GM23338 (cell line): ENCODE measurements around the gene TEX13B. TPM values are rescaled to one million over a fixed set of nuclear protein-coding genes. Genes with fewer than 3 reads are reported as not detected.

Source experiments
- ATAC-seq: fragments of 200-7000 bp; cut with Tn5 transposase; 3 replicates; pipeline ENCODE4 v1.9.1; 2020
- DNase-seq: peaks from one replicate; pipeline ENCODE4 v3.0.0-alpha.2; 2015; ENCODE audit warnings: low spot score
- H2AFZ ChIP-seq: fragments of 200-600 bp; sonication (generic); 2 replicates; pipeline ENCODE4 v1.8.0; 2016; ENCODE audit warnings: antibody characterized with exemption, mild to moderate bottlenecking, moderate library complexity
- H3F3A ChIP-seq: fragments of 200-600 bp; sonication (generic); replicated peaks from 2 replicates; pipeline ENCODE4 v1.8.0; 2017; ENCODE audit warnings: antibody characterized with exemption, mixed run types, low read depth
- H3K27ac ChIP-seq: fragments of 200-600 bp; sonication (generic); 2 replicates; pipeline ENCODE4 v1.6.1; 2016; ENCODE audit warnings: low read depth
- H3K27me3 ChIP-seq: fragments of 200-600 bp; sonication (generic); 2 replicates; pipeline ENCODE4 v1.8.0; 2016; ENCODE audit warnings: mild to moderate bottlenecking, mixed run types, moderate library complexity; ENCODE audit not compliant: insufficient read depth
- H3K36me3 ChIP-seq: fragments of 200-600 bp; sonication (generic); 2 replicates; pipeline ENCODE4 v1.8.0; 2016; ENCODE audit warnings: mild to moderate bottlenecking; ENCODE audit not compliant: insufficient read depth
- H3K4me1 ChIP-seq: fragments of 200-600 bp; sonication (generic); 2 replicates; pipeline ENCODE4 v1.8.0; 2016; ENCODE audit warnings: mild to moderate bottlenecking, moderate library complexity; ENCODE audit not compliant: insufficient read depth
- H3K4me2 ChIP-seq: fragments of 200-600 bp; sonication (generic); 2 replicates; pipeline ENCODE4 v1.7.1; 2017; ENCODE audit warnings: mixed run types
- H3K4me3 ChIP-seq: fragments of 200-600 bp; sonication (generic); 2 replicates; pipeline ENCODE4 v1.6.1; 2016; ENCODE audit warnings: mixed run types
- H3K79me2 ChIP-seq: fragments of 200-600 bp; sonication (generic); replicated peaks from 2 replicates; pipeline ENCODE4 v1.8.0; 2017; ENCODE audit warnings: mild to moderate bottlenecking; ENCODE audit not compliant: insufficient read depth
- H3K9me2 ChIP-seq: fragments of 200-600 bp; sonication (generic); 2 replicates; pipeline ENCODE4 v1.8.0; 2017; ENCODE audit not compliant: insufficient read depth
- H4K20me1 ChIP-seq: fragments of 200-600 bp; sonication (generic); replicated peaks from 2 replicates; pipeline ENCODE4 v1.8.0; 2017; ENCODE audit warnings: mild to moderate bottlenecking; ENCODE audit not compliant: insufficient read depth
- H3K27ac Mint-ChIP-seq: 2 replicates; pipeline ENCODE4 v1.8.0; 2020; ENCODE audit warnings: inconsistent platforms, mild to moderate bottlenecking, moderate library complexity, mixed read lengths
- H3K27me3 Mint-ChIP-seq: 3 replicates; pipeline ENCODE4 v1.8.0; 2022; ENCODE audit warnings: low read depth, mild to moderate bottlenecking, moderate library complexity, mixed read lengths, inconsistent platforms; ENCODE audit not compliant: insufficient read depth, poor library complexity
- H3K36me3 Mint-ChIP-seq: 3 replicates; pipeline ENCODE4 v1.8.0; 2021; ENCODE audit warnings: low read depth, mild to moderate bottlenecking, inconsistent platforms, moderate library complexity, mixed read lengths
- H3K4me1 Mint-ChIP-seq: 3 replicates; pipeline ENCODE4 v1.8.0; 2020; ENCODE audit warnings: mild to moderate bottlenecking, inconsistent platforms, mixed read lengths
- H3K4me3 Mint-ChIP-seq: 3 replicates; pipeline ENCODE4 v1.8.0; 2021; ENCODE audit warnings: moderate library complexity, mild to moderate bottlenecking, inconsistent platforms, mixed read lengths
- H3K9me3 Mint-ChIP-seq: 3 replicates; pipeline ENCODE4 v1.8.0; 2020; ENCODE audit warnings: moderate library complexity, mild to moderate bottlenecking, inconsistent platforms, mixed read lengths
- CREB1 ChIP-seq: fragments of 250-450 bp; sonication (Bioruptor Pico); IDR thresholded peaks from 2 replicates; pipeline ENCODE4 v1.5.0; 2020; ENCODE audit warnings: low read depth, mild to moderate bottlenecking, moderate library complexity
- CTCF ChIP-seq, 2 experiments: fragments of 200-600 bp in 1 of 2; sonication (generic) in 1 of 2; conservative IDR thresholded peaks; 2 replicates each; pipeline versions ENCODE4 v1.5.1 to v1.6.1; 2016 to 2017; ENCODE audit warnings: antibody characterized with exemption in 2 of 2, low read depth in 2 of 2, mild to moderate bottlenecking in 2 of 2, moderate library complexity in 1 of 2
- EZH2 ChIP-seq: fragments of 200-600 bp; sonication (generic); IDR thresholded peaks from one replicate; pipeline ENCODE4 v1.8.0; 2017; ENCODE audit warnings: antibody characterized with exemption, mild to moderate bottlenecking, low read depth; ENCODE audit not compliant: unreplicated experiment
- EZH2phosphoT487 ChIP-seq: fragments of 200-600 bp; sonication (generic); IDR thresholded peaks from one replicate; pipeline ENCODE4 v1.8.1; 2018; ENCODE audit warnings: antibody characterized with exemption; ENCODE audit not compliant: unreplicated experiment
- JUNB ChIP-seq: IDR thresholded peaks from one replicate; pipeline ENCODE4 v1.6.1; 2016; ENCODE audit warnings: antibody characterized with exemption; ENCODE audit not compliant: unreplicated experiment
- NANOG ChIP-seq: IDR thresholded peaks from 2 replicates; pipeline ENCODE4 v1.6.1; 2016; ENCODE audit warnings: antibody characterized with exemption, borderline replicate concordance
- POLR2AphosphoS5 ChIP-seq: IDR thresholded peaks from 2 replicates; pipeline ENCODE4 v1.6.1; 2016; ENCODE audit warnings: antibody characterized with exemption, low read depth
- REST ChIP-seq: IDR thresholded peaks from one replicate; pipeline ENCODE4 v1.6.1; 2018; ENCODE audit warnings: antibody characterized with exemption; ENCODE audit not compliant: unreplicated experiment
- STAT1 ChIP-seq: IDR thresholded peaks from one replicate; pipeline ENCODE4 v1.6.1; 2016; ENCODE audit warnings: antibody characterized with exemption; ENCODE audit not compliant: unreplicated experiment
- ZNF331 ChIP-seq: fragments of 250-450 bp; sonication (Bioruptor Pico); IDR thresholded peaks from 2 replicates; pipeline ENCODE4 v1.5.0; 2020; ENCODE audit warnings: low read depth, mild to moderate bottlenecking, moderate library complexity
- ZNF462 ChIP-seq: fragments of 250-450 bp; sonication (Bioruptor Pico); IDR thresholded peaks from 2 replicates; pipeline ENCODE4 v1.5.0; 2020; ENCODE audit warnings: mild to moderate bottlenecking, moderate library complexity
- polyA plus RNA-seq: library from polyadenylated mRNA; unstranded; fragments of >200 nt; fragmentation: Nextera tagmentation; extraction: Ambion mirVana; gene quantifications from 2 replicates; pipeline ENCODE4 v1.2.1, GENCODE V29; 2016
- total RNA-seq: library from RNA; depleted of rRNA; stranded (reverse); fragments of >200 nt; shearing (Covaris generic); gene quantifications from 2 replicates; pipeline ENCODE4 v1.2.3, GENCODE V29; 2014
- TF ChIP-seq, protein P1 (sequence below): IDR thresholded peaks from 2 replicates; pipeline ENCODE4 v1.6.1; 2016; ENCODE audit warnings: antibody characterized with exemption

The TEX13B gene
- total and polyA plus RNA-seq, 2 experiments from 2014 or later: 0.16 TPM; not detected in 1

DNA sequence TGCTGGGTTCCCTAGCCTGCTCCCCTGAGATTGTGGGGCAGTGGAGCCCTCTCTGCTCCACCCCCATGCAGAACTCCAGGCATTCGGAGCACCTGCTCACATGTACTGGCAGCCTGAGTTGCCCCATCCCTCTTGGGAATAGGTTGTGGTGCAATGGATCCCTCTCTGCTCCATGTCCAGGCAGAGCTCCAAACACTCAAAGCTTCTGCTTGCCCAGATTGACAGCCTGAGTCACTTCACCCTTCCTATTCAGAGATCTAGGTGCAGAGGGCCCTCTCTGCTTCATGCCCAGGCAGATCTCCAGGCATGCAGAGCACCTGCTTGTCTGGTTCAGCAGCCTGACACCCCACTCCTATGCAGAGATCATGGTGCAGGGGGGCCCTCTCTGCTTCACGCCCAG, 18.6 kb upstream of the TEX13B start (continued):
- TF ChIP-seq ZNF462 (CRISPR knock-in tag) (no peak), JUNB (no peak), NANOG (no peak), EZH2phosphoT487 (no peak), STAT1 (no peak)

GRCh38 chrX:107996124-107996523, 14.0 kb upstream of the TEX13B start:
- Histone ChIP-seq H3K27ac (no peak overlapping the region), H3K27me3 (no peaks in the 10 kb centered on the region), H3K9me2 (no peaks in the 10 kb centered on the region), H3K36me3 (peaks cover 3% of the 10 kb centered on the region; the same call in 1 of the 2 replicates), H3K79me2 (no peaks in the 10 kb centered on the region), H3K4me3 (no peak overlapping the region), H4K20me1 (no peaks in the 10 kb centered on the region), H3F3A (no peaks in the 10 kb centered on the region), H3K4me2 (no peak overlapping the region), H2AFZ (no peak overlapping the region), H3K4me1 (no peaks in the 10 kb centered on the region)
- Mint-ChIP-seq H3K4me1 (peaks cover 14% of the 10 kb centered on the region), H3K9me3 (peaks cover 10% of the 10 kb centered on the region; the same call in 2 of the 3 replicates), H3K27ac (peak overlapping the region; percentile 72; the same call in 1 of the 2 replicates), H3K36me3 (peaks cover 39% of the 10 kb centered on the region; the same call in 2 of the 3 replicates), H3K27me3 (peaks cover 3% of the 10 kb centered on the region), H3K4me3 (no peak overlapping the region)
- DNase-seq (no peak), ATAC-seq (no peak; the same call in 2 of the 3 replicates)
- TF ChIP-seq EZH2: no peak
- TF ChIP-seq NANOG: no peak
- no peak for TF ChIP-seq STAT1
- no peak for TF ChIP-seq CTCF (conservative IDR thresholded peaks at IDR 0.05; ENCODE audit: low read depth in 2 of 2)
- TF ChIP-seq POLR2AphosphoS5: no peak
- no peak for TF ChIP-seq ZNF331 (CRISPR knock-in tag)
- no peak for TF ChIP-seq REST
- no peak for TF ChIP-seq JUNB
- TF ChIP-seq, protein P1, sequence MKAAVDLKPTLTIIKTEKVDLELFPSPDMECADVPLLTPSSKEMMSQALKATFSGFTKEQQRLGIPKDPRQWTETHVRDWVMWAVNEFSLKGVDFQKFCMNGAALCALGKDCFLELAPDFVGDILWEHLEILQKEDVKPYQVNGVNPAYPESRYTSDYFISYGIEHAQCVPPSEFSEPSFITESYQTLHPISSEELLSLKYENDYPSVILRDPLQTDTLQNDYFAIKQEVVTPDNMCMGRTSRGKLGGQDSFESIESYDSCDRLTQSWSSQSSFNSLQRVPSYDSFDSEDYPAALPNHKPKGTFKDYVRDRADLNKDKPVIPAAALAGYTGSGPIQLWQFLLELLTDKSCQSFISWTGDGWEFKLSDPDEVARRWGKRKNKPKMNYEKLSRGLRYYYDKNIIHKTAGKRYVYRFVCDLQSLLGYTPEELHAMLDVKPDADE: no peak
- TF ChIP-seq EZH2phosphoT487: no peak
- no peak for TF ChIP-seq CREB1
